Hepatocyte (in vitro differentiated cells): ENCODE data around the gene EYS. TPM values are rescaled to one million over a fixed set of nuclear protein-coding genes. Genes with fewer than 3 reads are reported as not detected.

Experiments
- DNase-seq: peaks from one replicate; pipeline ENCODE4 v3.0.0-alpha.2; 2016; ENCODE audit warnings: low spot score
- H2AFZ ChIP-seq: fragments of 200-600 bp; sonication (generic); 2 replicates; pipeline ENCODE4 v1.6.0; 2016; ENCODE audit warnings: antibody characterized with exemption, mild to moderate bottlenecking
- H3K27ac ChIP-seq: fragments of 200-600 bp; sonication (generic); 2 replicates; pipeline ENCODE4 v1.5.1; 2016; ENCODE audit warnings: mild to moderate bottlenecking
- H3K27me3 ChIP-seq: fragments of 200-600 bp; sonication (generic); 2 replicates; pipeline ENCODE4 v1.6.1; 2016
- H3K36me3 ChIP-seq: fragments of 200-600 bp; sonication (generic); replicated peaks from 2 replicates; pipeline ENCODE4 v1.5.1; 2016; ENCODE audit warnings: low read depth; ENCODE audit not compliant: insufficient read depth
- H3K4me1 ChIP-seq: fragments of 200-600 bp; sonication (generic); 2 replicates; pipeline ENCODE4 v1.5.1; 2016; ENCODE audit warnings: mild to moderate bottlenecking, moderate library complexity; ENCODE audit not compliant: insufficient read depth
- H3K4me2 ChIP-seq: fragments of 200-600 bp; sonication (generic); 2 replicates; pipeline ENCODE4 v1.6.0; 2016
- H3K4me3 ChIP-seq: fragments of 200-600 bp; sonication (generic); 2 replicates; pipeline ENCODE4 v1.5.1; 2016; ENCODE audit warnings: mild to moderate bottlenecking
- H3K79me2 ChIP-seq: fragments of 200-600 bp; sonication (generic); 2 replicates; pipeline ENCODE4 v1.6.0; 2017; ENCODE audit warnings: mild to moderate bottlenecking
- H3K9me2 ChIP-seq: fragments of 200-600 bp; sonication (generic); replicated peaks from 2 replicates; pipeline ENCODE4 v1.6.0; 2017; ENCODE audit warnings: mild to moderate bottlenecking; ENCODE audit not compliant: insufficient read depth
- H3K9me3 ChIP-seq: fragments of 200-600 bp; sonication (generic); 2 replicates; pipeline ENCODE4 v1.5.1; 2016; ENCODE audit warnings: low read depth, mild to moderate bottlenecking
- H4K20me1 ChIP-seq: fragments of 200-600 bp; sonication (generic); 2 replicates; pipeline ENCODE4 v1.6.0; 2016; ENCODE audit warnings: mild to moderate bottlenecking; ENCODE audit not compliant: insufficient read depth, poor library complexity, severe bottlenecking
- CTCF ChIP-seq: fragments of 200-600 bp; sonication (generic); IDR thresholded peaks from 2 replicates; pipeline ENCODE4 v1.5.1; 2016; ENCODE audit warnings: antibody characterized with exemption, mild to moderate bottlenecking; ENCODE audit not compliant: poor library complexity
- EZH2 ChIP-seq: fragments of 200-600 bp; sonication (generic); IDR thresholded peaks from 2 replicates; pipeline ENCODE4 v1.6.1; 2016; ENCODE audit warnings: antibody characterized with exemption, mild to moderate bottlenecking, borderline replicate concordance
- EZH2phosphoT487 ChIP-seq: fragments of 200-600 bp; sonication (generic); IDR thresholded peaks from one replicate; pipeline ENCODE4 v1.6.1; 2018; ENCODE audit warnings: antibody characterized with exemption, mild to moderate bottlenecking, low read depth, moderate library complexity; ENCODE audit not compliant: unreplicated experiment, severe bottlenecking
- WGBS: methylation state at CpG from one replicate; pipeline ENCODE4 v1.1.6; 2016; ENCODE audit warnings: low lambda C conversion rate; ENCODE audit errors: missing lambda C conversion rate; 5-methylcytosine and 5-hydroxymethylcytosine counted together
- polyA plus RNA-seq: library from polyadenylated mRNA; unstranded; fragments of >200 nt; fragmentation: Nextera tagmentation; extraction: Ambion mirVana; gene quantifications from 2 replicates; pipeline ENCODE4 v1.2.1, GENCODE V29; 2016
- total RNA-seq: library from RNA; depleted of rRNA; stranded (reverse); fragments of >200 nt; gene quantifications from 2 replicates; pipeline ENCODE4 v1.2.3, GENCODE V29; 2014

Gene EYS
- total and polyA plus RNA-seq, 2 experiments from 2014 or later = 0.57 to 0.68 TPM

- Histone ChIP-seq H3K36me3 (no peaks in the 10 kb centered on the region), H3K4me1 (no peaks in the 10 kb centered on the region), H3K9me3 (no peaks in the 10 kb centered on the region), H3K79me2 (no peaks in the 10 kb centered on the region), H3K27ac (no peak overlapping the region), H4K20me1 (no peaks in the 10 kb centered on the region), H3K9me2 (no peaks in the 10 kb centered on the region), H3K4me2 (no peak overlapping the region), H3K4me3 (no peak overlapping the region), H2AFZ (no peak overlapping the region), H3K27me3 (no peaks in the 10 kb centered on the region)
- no peak for DNase-seq
- WGBS = 82% methylated on average over 2 of the region's 2 CpGs
- TF ChIP-seq EZH2 = no peak
- no peak for TF ChIP-seq CTCF
- TF ChIP-seq EZH2phosphoT487 = no peak
These were observed 1941.2 kb downstream of the EYS start for GRCh38 chr6:63765828-63766227.

GRCh38 chr6:63764318-63764916 lies 1942.6 kb downstream of the EYS start:
- Histone ChIP-seq H4K20me1 (no peaks in the 10 kb centered on the region), H3K36me3 (no peaks in the 10 kb centered on the region), H3K27ac (no peak overlapping the region), H3K9me3 (no peaks in the 10 kb centered on the region), H3K4me1 (no peaks in the 10 kb centered on the region), H2AFZ (no peak overlapping the region), H3K9me2 (no peaks in the 10 kb centered on the region), H3K4me2 (no peak overlapping the region), H3K79me2 (no peaks in the 10 kb centered on the region), H3K27me3 (no peaks in the 10 kb centered on the region), H3K4me3 (no peak overlapping the region)
- peak; percentile 65 for DNase-seq
- TF ChIP-seq EZH2phosphoT487 (no peak), CTCF (peak; percentile 70)
- WGBS = 24% methylated on average over 4 of the region's 4 CpGs

- TF ChIP-seq EZH2 (no peak), CTCF (no peak), EZH2phosphoT487 (no peak)
- Histone ChIP-seq H3K4me2 (no peak overlapping the region), H3K4me3 (no peak overlapping the region), H3K36me3 (no peaks in the 10 kb centered on the region), H2AFZ (no peak overlapping the region), H4K20me1 (no peaks in the 10 kb centered on the region), H3K27ac (no peak overlapping the region), H3K9me3 (peaks cover 9% of the 10 kb centered on the region), H3K27me3 (no peaks in the 10 kb centered on the region), H3K79me2 (no peaks in the 10 kb centered on the region), H3K9me2 (no peaks in the 10 kb centered on the region), H3K4me1 (no peaks in the 10 kb centered on the region)
- no peak for DNase-seq
These were observed 1946.8 kb downstream of the EYS start for GRCh38 chr6:63760199-63760598.

- no peaks in the 10 kb centered on the region for H3K79me2 ChIP-seq
- no peak overlapping the region for H3K27ac ChIP-seq
- H3K4me3 ChIP-seq = no peak overlapping the region
- H3K36me3 ChIP-seq = no peaks in the 10 kb centered on the region
- H3K4me1 ChIP-seq = no peaks in the 10 kb centered on the region
- no peak overlapping the region for H2AFZ ChIP-seq
- H3K9me3 ChIP-seq = peaks cover 9% of the 10 kb centered on the region
- DNase-seq = no peak
- TF ChIP-seq EZH2 (no peak), CTCF (peak; percentile 5), EZH2phosphoT487 (no peak)
- no peaks in the 10 kb centered on the region for H3K27me3 ChIP-seq
- H3K4me2 ChIP-seq = no peak overlapping the region
- H4K20me1 ChIP-seq = no peaks in the 10 kb centered on the region
- H3K9me2 ChIP-seq = no peaks in the 10 kb centered on the region
These were observed 1947.4 kb downstream of the EYS start for GRCh38 chr6:63759605-63760105.
